Endothelial cell of umbilical vein (primary cell): ENCODE results near the gene SPECC1L. TPM values are rescaled to one million over a fixed set of nuclear protein-coding genes. Genes with fewer than 3 reads are reported as not detected.

Source experiments
- BruUV-seq: library from RNA; stranded (reverse); fragments of 400-500 nt; replicated peaks from 2 replicates; lab custom pipeline; 2021; lab: Mats Ljungman, UMichigan
- CTCF ChIA-PET: fragments of 300-600, 350-600 bp; sonication (Branson Sonifier 250); formaldehyde crosslinking; loops from one replicate; lab custom pipeline; 2021; ENCODE audit warnings: antibody characterized with exemption, inconsistent platforms; lab: Charles Lee
- POLR2A ChIA-PET: fragments of 300-600, 350-600 bp; sonication (Branson Sonifier 250); formaldehyde crosslinking; loops from one replicate; lab custom pipeline; 2021; ENCODE audit warnings: antibody characterized with exemption, inconsistent platforms; lab: Charles Lee
- DNase-seq: peaks from one replicate; pipeline ENCODE4 v3.0.0-alpha.2; 2011; ENCODE audit warnings: low read depth, low spot score
- FAIRE-seq: peaks from 2 replicates; lab custom pipeline; 2011; peaks lifted over from hg19 to GRCh38; lab: Jason Lieb, UNC
- H2AFZ ChIP-seq: 2 replicates; pipeline ENCODE4 v1.6.0; 2012; ENCODE audit warnings: low read depth, low read length, control low read depth, inconsistent platforms
- H3K27ac ChIP-seq: 2 replicates; pipeline ENCODE4 v1.5.1; 2011; ENCODE audit warnings: low read depth, mild to moderate bottlenecking, control low read depth, low read length, moderate library complexity; ENCODE audit not compliant: insufficient read depth
- H3K27me3 ChIP-seq, 2 experiments: 2 replicates each; pipeline versions ENCODE4 v1.6.0 to v1.6.1; 2011; ENCODE audit warnings: low read length in 2 of 2, mixed read lengths in 1 of 2; ENCODE audit not compliant: control insufficient read depth in 2 of 2, insufficient read depth in 2 of 2
- H3K36me3 ChIP-seq, 2 experiments: 2 replicates in 1 of 2; 3 replicates in 1 of 2; pipeline ENCODE4 v1.5.1; 2011; ENCODE audit warnings: low read length in 2 of 2, mild to moderate bottlenecking in 1 of 2, moderate library complexity in 1 of 2; ENCODE audit not compliant: control insufficient read depth in 2 of 2, insufficient read depth in 2 of 2; ENCODE audit errors: extremely low read depth in 1 of 2
- H3K4me1 ChIP-seq: 3 replicates; pipeline ENCODE4 v1.5.1; 2011; ENCODE audit warnings: mild to moderate bottlenecking, low read length; ENCODE audit not compliant: control insufficient read depth, insufficient read depth; ENCODE audit errors: extremely low read depth
- H3K4me2 ChIP-seq: 2 replicates; pipeline ENCODE4 v1.6.1; 2011; ENCODE audit warnings: low read length, control low read depth, mixed read lengths; ENCODE audit not compliant: insufficient read depth
- H3K4me3 ChIP-seq, 3 experiments: fragments of 200-600 bp in 1 of 3; sonication (generic), shearing (Covaris generic) in 1 of 3; replicated peaks in 1 of 3; 2 replicates each; pipeline ENCODE4 v1.5.1; 2011 to 2016; ENCODE audit warnings: control low read depth in 3 of 3, low read length in 3 of 3, mild to moderate bottlenecking in 2 of 3, inconsistent platforms in 1 of 3, low read depth in 1 of 3, moderate library complexity in 1 of 3; ENCODE audit not compliant: insufficient read depth in 1 of 3
- H3K79me2 ChIP-seq: 2 replicates; pipeline ENCODE4 v1.6.0; 2012; ENCODE audit warnings: low read length, inconsistent platforms; ENCODE audit not compliant: control insufficient read depth, insufficient read depth
- H3K9ac ChIP-seq: replicated peaks from 2 replicates; pipeline ENCODE3; 2011; ENCODE audit warnings: low read length, control low read depth; ENCODE audit not compliant: insufficient read depth; ENCODE audit errors: extremely low read depth
- H3K9me1 ChIP-seq: replicated peaks from 3 replicates; pipeline ENCODE4 v1.6.0; 2011; ENCODE audit warnings: mild to moderate bottlenecking, low read length; ENCODE audit not compliant: control insufficient read depth, insufficient read depth; ENCODE audit errors: extremely low read depth
- H3K9me3 ChIP-seq: replicated peaks from 2 replicates; pipeline ENCODE4 v1.5.1; 2012; ENCODE audit warnings: low read length, inconsistent platforms; ENCODE audit not compliant: control insufficient read depth, insufficient read depth
- H4K20me1 ChIP-seq: replicated peaks from 2 replicates; pipeline ENCODE3; 2011; ENCODE audit warnings: mild to moderate bottlenecking, low read length; ENCODE audit not compliant: control insufficient read depth, insufficient read depth; ENCODE audit errors: extremely low read depth
- CTCF ChIP-seq, 2 donors: IDR thresholded peaks; 1 replicate in 1 of 2; 2 replicates in 1 of 2; pipeline ENCODE4 v1.5.1; 2011; ENCODE audit warnings: low read length in 2 of 2, mild to moderate bottlenecking in 2 of 2, moderate library complexity in 2 of 2, control low read depth in 1 of 2, inconsistent platforms in 1 of 2, low read depth in 1 of 2; ENCODE audit not compliant: insufficient read depth in 1 of 2; ENCODE audit errors: extremely low read depth in 1 of 2
- FOS ChIP-seq: IDR thresholded peaks from 2 replicates; pipeline ENCODE4 v1.6.1; 2011; ENCODE audit warnings: mild to moderate bottlenecking, low read length, moderate library complexity, borderline replicate concordance; ENCODE audit not compliant: insufficient read depth
- GATA2 ChIP-seq: IDR thresholded peaks from 2 replicates; pipeline ENCODE4 v1.7.0; 2011; ENCODE audit warnings: low read depth, mild to moderate bottlenecking, moderate library complexity, mixed read lengths, low read length; ENCODE audit not compliant: insufficient read length, insufficient read depth
- JUN ChIP-seq: IDR thresholded peaks from 2 replicates; pipeline ENCODE4 v1.6.1; 2011; ENCODE audit warnings: borderline replicate concordance, low read depth; ENCODE audit not compliant: insufficient read length, insufficient read depth
- MAX ChIP-seq: IDR thresholded peaks from 2 replicates; pipeline ENCODE4 v1.6.1; 2011; ENCODE audit not compliant: insufficient read depth, insufficient read length
- MYC ChIP-seq: IDR thresholded peaks from one replicate; pipeline ENCODE4 v1.6.1; 2011; ENCODE audit warnings: mild to moderate bottlenecking, low read depth, low read length
- POLR2A ChIP-seq: IDR thresholded peaks from 2 replicates; pipeline ENCODE4 v1.6.1; 2012; ENCODE audit warnings: low read depth, mild to moderate bottlenecking, control low read depth, low read length
- POLR2AphosphoS5 ChIP-seq: IDR thresholded peaks from 2 replicates; pipeline ENCODE4 v1.6.1; 2012; ENCODE audit warnings: low read depth, mild to moderate bottlenecking, control low read depth, low read length, moderate library complexity; ENCODE audit not compliant: insufficient read depth
- dilution Hi-C: fragments of 300-500 bp; cut with MboI; formaldehyde crosslinking; loops from one replicate; pipeline ENCODE4 v1.15.0; 2019; ENCODE audit warnings: low sequenced_read_pairs; ENCODE audit not compliant: extremely low pct_ligation_motif_present
- intact Hi-C: fragments of 100-400 bp; cut with micrococcal nuclease; formaldehyde crosslinking; loops from one replicate; pipeline ENCODE4 v1.10.0; 2022
- polyA plus RNA-seq, 4 experiments: library from polyadenylated mRNA; depleted of rRNA in 3 of 4; stranded (reverse) in 3 of 4; unstranded in 1 of 4; fragments of >200 nt; gene quantifications; 2 replicates each; pipeline versions ENCODE4 v1.2.1 to v1.2.3, GENCODE V29; 2011 to 2012; ENCODE audit warnings: missing spikeins in 1 of 4
- total RNA-seq: library from RNA; stranded (reverse); gene quantifications from 2 replicates; pipeline ENCODE4 v1.2.3, GENCODE V29; 2021

Gene SPECC1L
- total and polyA plus RNA-seq, 2 donors (not counting 3 experiments of a cell fraction or from before 2014, with no cell fraction given), result 22.8 to 79.3 TPM

- DNase-seq, result no peak
- no peaks in the 10 kb centered on the region for H3K27me3 ChIP-seq
- peak overlapping the region; percentile 62 for H2AFZ ChIP-seq
- no peak overlapping the region for H3K27ac ChIP-seq
- H3K79me2 ChIP-seq, result no peaks in the 10 kb centered on the region
- no peaks in the 10 kb centered on the region for H4K20me1 ChIP-seq
- no peaks in the 10 kb centered on the region for H3K9me3 ChIP-seq
- ChIA-PET CTCF (interaction anchor here (0.7 to 7.7 kb wide), 23 partner anchors 9 to 105 kb away, joined by 3 to 64 read pairs (median 5); no protein-coding TSS in a partner anchor), POLR2A (no interaction called here)
- peak overlapping the region; percentile 42 for H3K9ac ChIP-seq
- H3K4me2 ChIP-seq, result peak overlapping the region; percentile 57
- FAIRE-seq, result peak; percentile 31
- no peak for TF ChIP-seq JUN
- no peak for TF ChIP-seq GATA2
- no peak for TF ChIP-seq FOS
- TF ChIP-seq MYC, result no peak
- no peak for TF ChIP-seq POLR2AphosphoS5
- no peak for TF ChIP-seq POLR2A
- no peak for TF ChIP-seq MAX
- no peak for TF ChIP-seq CTCF (IDR thresholded peaks at IDR 0.05; ENCODE audit: extremely low read depth in 1 of 2, insufficient read depth in 1 of 2, low read depth in 1 of 2, low read length in 2 of 2)
- peaks cover 0 to 2% of the 10 kb centered on the region in 2 experiments for H3K36me3 ChIP-seq
- dilution Hi-C loops (no loop called here), intact Hi-C loops (no loop called here)
- peak overlapping the region; percentile 10 to 82 (median 42) for H3K4me3 ChIP-seq
- BruUV-seq, result no TSS peak
- H3K4me1 ChIP-seq, result peaks cover 28% of the 10 kb centered on the region
- no peaks in the 10 kb centered on the region for H3K9me1 ChIP-seq
Observed at GRCh38 chr22:24424001-24424900, 153.6 kb downstream of the SPECC1L start.
